K562 (cell line): ENCODE results near the gene TBL1X. TPM values are rescaled to one million over a fixed set of nuclear protein-coding genes. Genes with fewer than 3 reads are reported as not detected.
A peak's percentile ranks its signal among the peaks of the same experiment; 100 is the strongest.

Source experiments
- C11orf30 ChIP-seq: fragments of 450-650 bp; IDR thresholded peaks from 2 replicates; pipeline ENCODE4 v1.6.1; 2016; ENCODE audit warnings: low read depth, mild to moderate bottlenecking
- CBFA2T2 ChIP-seq: fragments of 450-650 bp; conservative IDR thresholded peaks from 2 replicates; pipeline ENCODE4 v1.6.1; 2017; ENCODE audit warnings: mild to moderate bottlenecking
- EHMT2 ChIP-seq: fragments of 450-650 bp; IDR thresholded peaks from 2 replicates; pipeline ENCODE4 v1.6.1; 2018; ENCODE audit warnings: antibody characterized with exemption
- EP300 ChIP-seq: IDR thresholded peaks from 2 replicates; pipeline ENCODE4 v1.6.1; 2012; ENCODE audit warnings: low read length, improper control_type of control experiment
- ETV6 ChIP-seq, 3 experiments: fragments of 150-350 bp in 1 of 3; sonication (generic) in 1 of 3; formaldehyde crosslinking in 1 of 3; IDR thresholded peaks; 2 replicates each; pipeline versions ENCODE4 v1.6.1 to v1.8.0; 2014 to 2022; ENCODE audit warnings: borderline replicate concordance in 2 of 3, low read depth in 2 of 3, antibody characterized with exemption in 1 of 3, low read length in 1 of 3, mild to moderate bottlenecking in 1 of 3, missing genetic modification reagents in 1 of 3
- MEF2D ChIP-seq: conservative IDR thresholded peaks from 2 replicates; pipeline ENCODE4 v1.6.1; 2016; ENCODE audit warnings: low read depth, missing genetic modification characterization, missing compliant biosample characterization
- TEAD4 ChIP-seq, 2 experiments: sonication (generic) in 1 of 2; formaldehyde crosslinking in 1 of 2; IDR thresholded peaks; 2 replicates each; pipeline versions ENCODE4 v1.6.1 to v1.8.0; 2012 to 2022; ENCODE audit warnings: borderline replicate concordance in 1 of 2, inconsistent platforms in 1 of 2, low read length in 1 of 2, mild to moderate bottlenecking in 1 of 2, missing genetic modification reagents in 1 of 2
- ZNF140 ChIP-seq: fragments of 250-450 bp; sonication (Bioruptor Pico); IDR thresholded peaks from 2 replicates; pipeline ENCODE4 v1.8.0; 2021; ENCODE audit warnings: moderate library complexity, mild to moderate bottlenecking, inconsistent platforms
- polyA plus RNA-seq, 8 experiments: library from polyadenylated mRNA; depleted of rRNA in 4 of 8; stranded (reverse) in 5 of 8; unstranded in 3 of 8; fragments of >200 nt; fragmentation: Nextera tagmentation in 2 of 8; fragmentation: Illumina TruSeq in 1 of 8; extraction: Ambion mirVana in 2 of 8; extraction: Trizol in 1 of 8; gene quantifications; 2 replicates each; pipeline versions ENCODE4 v1.2.1 to v1.2.3, GENCODE V29; 2011 to 2014; ENCODE audit warnings: inconsistent platforms in 1 of 8, missing spikeins in 1 of 8
- total RNA-seq, 7 experiments: library from RNA; depleted of rRNA in 6 of 7; stranded (reverse); fragments of >200 nt in 6 of 7; fragmentation: Illumina TruSeq in 2 of 7; extraction: Trizol in 2 of 7; gene quantifications; 2 replicates each; pipeline versions ENCODE4 v1.2.1 to v1.2.3, GENCODE V29; 2011 to 2021; ENCODE audit warnings: low replicate concordance in 1 of 7
- TF ChIP-seq, protein P1 (sequence below): fragments of 450-650 bp; formaldehyde crosslinking; IDR thresholded peaks from 2 replicates; pipeline ENCODE4 v1.4.0; 2020; ENCODE audit warnings: mild to moderate bottlenecking, mixed read lengths
- TF ChIP-seq, protein P2 (sequence below): fragments of 200-800 bp; sonication (Bioruptor generic); IDR thresholded peaks from 2 replicates; pipeline ENCODE4 v1.6.1; 2016; ENCODE audit warnings: missing genetic modification characterization, missing compliant biosample characterization
- TF ChIP-seq, protein P3 (sequence below): fragments of 450-650 bp; IDR thresholded peaks from 2 replicates; pipeline ENCODE4 v1.6.1; 2016; ENCODE audit warnings: low read depth, mild to moderate bottlenecking, moderate library complexity

TBL1X gene
- total and polyA plus RNA-seq, 9 of the 15 experiments (the other 6 are each of a cell fraction or from before 2014, with no cell fraction given): 6.0 to 49.6 (median 19.7) TPM

DNA sequence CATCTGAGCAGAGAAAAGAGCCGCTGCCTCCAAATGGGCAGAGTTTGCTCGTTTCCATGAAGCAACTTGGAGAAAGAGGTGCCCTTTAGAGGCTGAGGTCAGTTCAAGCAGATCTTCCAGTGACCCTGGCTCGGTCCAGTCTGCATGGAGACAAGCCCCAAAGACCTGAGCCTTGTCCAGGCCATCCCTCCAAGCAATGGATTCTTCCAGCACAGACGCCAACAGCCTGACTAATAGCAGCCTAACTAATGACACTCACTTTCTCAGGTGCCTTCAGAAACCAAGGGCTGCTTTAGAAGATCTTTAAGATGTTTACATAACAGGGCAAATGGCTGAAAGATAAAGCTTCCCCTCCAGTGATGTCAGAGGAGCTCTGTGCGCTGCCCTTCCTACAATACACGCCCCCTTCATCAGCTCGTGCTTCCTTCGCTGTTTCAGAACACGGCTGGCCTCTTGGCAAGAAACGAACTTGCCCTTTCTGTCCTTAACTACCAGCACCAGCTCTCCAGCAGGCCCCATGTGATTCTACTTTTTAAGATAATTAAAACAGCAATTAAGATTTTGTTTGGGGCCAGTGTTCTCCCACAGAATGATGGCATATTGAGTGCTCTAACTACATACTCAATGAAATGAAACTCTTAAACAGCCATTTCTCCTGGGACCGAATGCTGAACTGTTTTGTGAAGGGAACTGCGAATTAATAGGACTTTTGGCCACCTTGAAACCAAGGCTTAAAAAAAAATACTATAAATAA is 181.8 kb downstream of the TBL1X start (continued):
- TF ChIP-seq EHMT2 (no peak), ZNF140 (CRISPR knock-in tag) (no peak), EP300 (no peak), CBFA2T2 (0 out of 2 replicates have a peak, but pooled peaks have one; percentile 24), ETV6 (IDR thresholded peaks at IDR 0.05; ENCODE audit: borderline replicate concordance in 1 of 2, low read depth in 2 of 2, low read length in 1 of 2) (no peak), ETV6 (CRISPR knock-in tag; IDR thresholded peaks at IDR 0.05; ENCODE audit: borderline replicate concordance) (no peak), TEAD4 (IDR thresholded peaks at IDR 0.05; ENCODE audit: low read length) (peak; percentile 15; the same call in 1 of the 2 replicates), TEAD4 (CRISPR knock-in tag; IDR thresholded peaks at IDR 0.05; ENCODE audit: borderline replicate concordance) (no peak), C11orf30 (no peak), MEF2D (tag) (no peak)
- TF ChIP-seq, protein P1, sequence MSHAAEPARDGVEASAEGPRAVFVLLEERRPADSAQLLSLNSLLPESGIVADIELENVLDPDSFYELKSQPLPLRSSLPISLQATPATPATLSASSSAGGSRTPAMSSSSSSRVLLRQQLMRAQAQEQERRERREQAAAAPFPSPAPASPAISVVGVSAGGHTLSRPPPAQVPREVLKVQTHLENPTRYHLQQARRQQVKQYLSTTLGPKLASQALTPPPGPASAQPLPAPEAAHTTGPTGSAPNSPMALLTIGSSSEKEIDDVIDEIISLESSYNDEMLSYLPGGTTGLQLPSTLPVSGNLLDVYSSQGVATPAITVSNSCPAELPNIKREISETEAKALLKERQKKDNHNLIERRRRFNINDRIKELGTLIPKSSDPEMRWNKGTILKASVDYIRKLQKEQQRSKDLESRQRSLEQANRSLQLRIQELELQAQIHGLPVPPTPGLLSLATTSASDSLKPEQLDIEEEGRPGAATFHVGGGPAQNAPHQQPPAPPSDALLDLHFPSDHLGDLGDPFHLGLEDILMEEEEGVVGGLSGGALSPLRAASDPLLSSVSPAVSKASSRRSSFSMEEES (CRISPR knock-in tag): no peak
- TF ChIP-seq, protein P2, sequence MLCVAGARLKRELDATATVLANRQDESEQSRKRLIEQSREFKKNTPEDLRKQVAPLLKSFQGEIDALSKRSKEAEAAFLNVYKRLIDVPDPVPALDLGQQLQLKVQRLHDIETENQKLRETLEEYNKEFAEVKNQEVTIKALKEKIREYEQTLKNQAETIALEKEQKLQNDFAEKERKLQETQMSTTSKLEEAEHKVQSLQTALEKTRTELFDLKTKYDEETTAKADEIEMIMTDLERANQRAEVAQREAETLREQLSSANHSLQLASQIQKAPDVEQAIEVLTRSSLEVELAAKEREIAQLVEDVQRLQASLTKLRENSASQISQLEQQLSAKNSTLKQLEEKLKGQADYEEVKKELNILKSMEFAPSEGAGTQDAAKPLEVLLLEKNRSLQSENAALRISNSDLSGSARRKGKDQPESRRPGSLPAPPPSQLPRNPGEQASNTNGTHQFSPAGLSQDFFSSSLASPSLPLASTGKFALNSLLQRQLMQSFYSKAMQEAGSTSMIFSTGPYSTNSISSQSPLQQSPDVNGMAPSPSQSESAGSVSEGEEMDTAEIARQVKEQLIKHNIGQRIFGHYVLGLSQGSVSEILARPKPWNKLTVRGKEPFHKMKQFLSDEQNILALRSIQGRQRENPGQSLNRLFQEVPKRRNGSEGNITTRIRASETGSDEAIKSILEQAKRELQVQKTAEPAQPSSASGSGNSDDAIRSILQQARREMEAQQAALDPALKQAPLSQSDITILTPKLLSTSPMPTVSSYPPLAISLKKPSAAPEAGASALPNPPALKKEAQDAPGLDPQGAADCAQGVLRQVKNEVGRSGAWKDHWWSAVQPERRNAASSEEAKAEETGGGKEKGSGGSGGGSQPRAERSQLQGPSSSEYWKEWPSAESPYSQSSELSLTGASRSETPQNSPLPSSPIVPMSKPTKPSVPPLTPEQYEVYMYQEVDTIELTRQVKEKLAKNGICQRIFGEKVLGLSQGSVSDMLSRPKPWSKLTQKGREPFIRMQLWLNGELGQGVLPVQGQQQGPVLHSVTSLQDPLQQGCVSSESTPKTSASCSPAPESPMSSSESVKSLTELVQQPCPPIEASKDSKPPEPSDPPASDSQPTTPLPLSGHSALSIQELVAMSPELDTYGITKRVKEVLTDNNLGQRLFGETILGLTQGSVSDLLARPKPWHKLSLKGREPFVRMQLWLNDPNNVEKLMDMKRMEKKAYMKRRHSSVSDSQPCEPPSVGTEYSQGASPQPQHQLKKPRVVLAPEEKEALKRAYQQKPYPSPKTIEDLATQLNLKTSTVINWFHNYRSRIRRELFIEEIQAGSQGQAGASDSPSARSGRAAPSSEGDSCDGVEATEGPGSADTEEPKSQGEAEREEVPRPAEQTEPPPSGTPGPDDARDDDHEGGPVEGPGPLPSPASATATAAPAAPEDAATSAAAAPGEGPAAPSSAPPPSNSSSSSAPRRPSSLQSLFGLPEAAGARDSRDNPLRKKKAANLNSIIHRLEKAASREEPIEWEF: no peak
- TF ChIP-seq, protein P3, sequence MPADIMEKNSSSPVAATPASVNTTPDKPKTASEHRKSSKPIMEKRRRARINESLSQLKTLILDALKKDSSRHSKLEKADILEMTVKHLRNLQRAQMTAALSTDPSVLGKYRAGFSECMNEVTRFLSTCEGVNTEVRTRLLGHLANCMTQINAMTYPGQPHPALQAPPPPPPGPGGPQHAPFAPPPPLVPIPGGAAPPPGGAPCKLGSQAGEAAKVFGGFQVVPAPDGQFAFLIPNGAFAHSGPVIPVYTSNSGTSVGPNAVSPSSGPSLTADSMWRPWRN: no peak
